ENCODE measurements around the gene PIK3R1.
A peak's percentile ranks its signal among the peaks of the same experiment; 100 is the strongest.

Gene PIK3R1

GRCh38 chr5:68251804-68252522, 36.4 kb downstream of the PIK3R1 start:
- H3K27me3 ChIP-seq, result no peaks in the 10 kb centered on the region
- H3K4me1 ChIP-seq, result peaks cover 31% of the 10 kb centered on the region
- no peak overlapping the region for H3K4me3 ChIP-seq (ENCODE audit: low read depth, low read length)
- no peaks in the 10 kb centered on the region for H3K36me3 ChIP-seq
- no peak for TF ChIP-seq CTCF (IDR thresholded peaks at IDR 0.05; ENCODE audit: low read depth, low read length)
- DNase-seq, result no peak
- H3K9me3 ChIP-seq, result no peaks in the 10 kb centered on the region

- Histone ChIP-seq H3K4me1 (peaks cover 38% of the 10 kb centered on the region), H3K4me3 (ENCODE audit: low read depth, low read length) (no peak overlapping the region), H3K9me3 (no peaks in the 10 kb centered on the region), H3K27me3 (no peaks in the 10 kb centered on the region), H3K36me3 (no peaks in the 10 kb centered on the region)
- peak; percentile 77 for DNase-seq
- peak; percentile 95 for TF ChIP-seq CTCF (IDR thresholded peaks at IDR 0.05; ENCODE audit: low read depth, low read length)
These were observed 37.4 kb downstream of the PIK3R1 start for GRCh38 chr5:68252673-68253623.

GRCh38 chr5:68253624-68254585, 38.3 kb downstream of the PIK3R1 start:
- no peaks in the 10 kb centered on the region for H3K27me3 ChIP-seq
- H3K9me3 ChIP-seq, result no peaks in the 10 kb centered on the region
- H3K36me3 ChIP-seq, result no peaks in the 10 kb centered on the region
- no peak for TF ChIP-seq CTCF (IDR thresholded peaks at IDR 0.05; ENCODE audit: low read depth, low read length)
- H3K4me1 ChIP-seq, result peaks cover 46% of the 10 kb centered on the region
- DNase-seq, result no peak
- no peak overlapping the region for H3K4me3 ChIP-seq (ENCODE audit: low read depth, low read length)

- H3K27me3 ChIP-seq, result no peaks in the 10 kb centered on the region
- H3K9me3 ChIP-seq, result no peaks in the 10 kb centered on the region
- H3K36me3 ChIP-seq, result no peaks in the 10 kb centered on the region
- no peak overlapping the region for H3K4me3 ChIP-seq (ENCODE audit: low read depth, low read length)
- DNase-seq, result no peak
- TF ChIP-seq CTCF (IDR thresholded peaks at IDR 0.05; ENCODE audit: low read depth, low read length), result no peak
- H3K4me1 ChIP-seq, result peaks cover 53% of the 10 kb centered on the region
These were observed 39.3 kb downstream of the PIK3R1 start for GRCh38 chr5:68254810-68255209.

- Histone ChIP-seq H3K9me3 (no peaks in the 10 kb centered on the region), H3K27me3 (no peaks in the 10 kb centered on the region), H3K4me1 (peaks cover 50% of the 10 kb centered on the region), H3K4me3 (ENCODE audit: low read depth, low read length) (no peak overlapping the region), H3K36me3 (no peaks in the 10 kb centered on the region)
- no peak for DNase-seq
- no peak for TF ChIP-seq CTCF (IDR thresholded peaks at IDR 0.05; ENCODE audit: low read depth, low read length)
These were observed 40.0 kb downstream of the PIK3R1 start for GRCh38 chr5:68255305-68256120.
